Measurements from ENCODE around the gene CSGALNACT2. TPM values are rescaled to one million over a fixed set of nuclear protein-coding genes. Genes with fewer than 3 reads are reported as not detected.
A peak's percentile ranks its signal among the peaks of the same experiment; 100 is the strongest.

CSGALNACT2 gene
- total and polyA plus RNA-seq, 2 experiments from 2014 or later: 7.7 to 13.9 TPM

- Histone ChIP-seq H3K9me2 (replicated peaks; ENCODE audit: insufficient read depth) (no peaks in the 10 kb centered on the region), H3K9me3 (ENCODE audit: low read depth) (no peaks in the 10 kb centered on the region), H3K4me1 (ENCODE audit: insufficient read depth) (peaks cover 12% of the 10 kb centered on the region), H3K79me2 (peaks cover 50% of the 10 kb centered on the region), H3K27me3 (no peaks in the 10 kb centered on the region), H3K4me3 (peak overlapping the region; percentile 98), H3K36me3 (replicated peaks; ENCODE audit: insufficient read depth, low read depth) (no peaks in the 10 kb centered on the region), H2AFZ (peak overlapping the region; percentile 74), H4K20me1 (ENCODE audit: insufficient read depth, poor library complexity, severe bottlenecking) (peaks cover 8% of the 10 kb centered on the region), H3K27ac (peak overlapping the region; percentile 99), H3K4me2 (peak overlapping the region; percentile 91)
- under 1% methylated on average over 28 of the region's 30 CpGs for WGBS (ENCODE audit: low lambda C conversion rate, missing lambda C conversion rate)
- peak; percentile 69 for DNase-seq (ENCODE audit: low spot score)
- TF ChIP-seq EZH2phosphoT487 (IDR thresholded peaks at IDR 0.05; ENCODE audit: low read depth, severe bottlenecking, unreplicated experiment): no peak
- TF ChIP-seq, protein P1, sequence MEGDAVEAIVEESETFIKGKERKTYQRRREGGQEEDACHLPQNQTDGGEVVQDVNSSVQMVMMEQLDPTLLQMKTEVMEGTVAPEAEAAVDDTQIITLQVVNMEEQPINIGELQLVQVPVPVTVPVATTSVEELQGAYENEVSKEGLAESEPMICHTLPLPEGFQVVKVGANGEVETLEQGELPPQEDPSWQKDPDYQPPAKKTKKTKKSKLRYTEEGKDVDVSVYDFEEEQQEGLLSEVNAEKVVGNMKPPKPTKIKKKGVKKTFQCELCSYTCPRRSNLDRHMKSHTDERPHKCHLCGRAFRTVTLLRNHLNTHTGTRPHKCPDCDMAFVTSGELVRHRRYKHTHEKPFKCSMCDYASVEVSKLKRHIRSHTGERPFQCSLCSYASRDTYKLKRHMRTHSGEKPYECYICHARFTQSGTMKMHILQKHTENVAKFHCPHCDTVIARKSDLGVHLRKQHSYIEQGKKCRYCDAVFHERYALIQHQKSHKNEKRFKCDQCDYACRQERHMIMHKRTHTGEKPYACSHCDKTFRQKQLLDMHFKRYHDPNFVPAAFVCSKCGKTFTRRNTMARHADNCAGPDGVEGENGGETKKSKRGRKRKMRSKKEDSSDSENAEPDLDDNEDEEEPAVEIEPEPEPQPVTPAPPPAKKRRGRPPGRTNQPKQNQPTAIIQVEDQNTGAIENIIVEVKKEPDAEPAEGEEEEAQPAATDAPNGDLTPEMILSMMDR (IDR thresholded peaks at IDR 0.05; ENCODE audit: poor library complexity): no peak
- TF ChIP-seq EZH2 (IDR thresholded peaks at IDR 0.05; ENCODE audit: borderline replicate concordance): no peak
Measured at GRCh38 chr10:43137717-43138020, 576 bp upstream of the CSGALNACT2 start.

- 3% methylated on average over 21 of the region's 22 CpGs for WGBS (ENCODE audit: low lambda C conversion rate, missing lambda C conversion rate)
Measured at GRCh38 chr10:43138757-43139241, 554 bp downstream of the CSGALNACT2 start.

DNA sequence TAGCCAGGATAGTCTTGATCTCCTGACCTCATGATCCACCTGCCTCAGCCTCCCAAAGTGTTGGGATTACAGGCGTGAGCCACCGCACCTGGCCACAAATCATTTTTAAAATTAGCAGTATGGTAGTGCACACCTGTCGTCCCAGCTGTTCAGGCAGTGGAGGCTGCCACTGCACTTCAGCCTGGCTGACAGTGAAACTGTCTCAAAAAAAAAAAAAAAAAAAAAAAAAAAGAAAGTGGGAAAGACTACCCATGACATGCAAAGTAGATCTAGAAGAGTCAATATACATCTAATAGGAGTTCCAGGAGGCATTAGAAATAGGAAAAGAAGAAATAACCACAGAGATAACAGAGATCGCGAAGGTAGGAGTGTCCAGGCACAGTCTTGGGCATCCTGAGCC is 3.2 kb downstream of the CSGALNACT2 start:
- Histone ChIP-seq H2AFZ (no peak overlapping the region), H3K27ac (no peak overlapping the region), H3K9me3 (ENCODE audit: low read depth) (no peaks in the 10 kb centered on the region), H3K9me2 (replicated peaks; ENCODE audit: insufficient read depth) (no peaks in the 10 kb centered on the region), H4K20me1 (ENCODE audit: insufficient read depth, poor library complexity, severe bottlenecking) (peaks cover 13% of the 10 kb centered on the region), H3K36me3 (replicated peaks; ENCODE audit: insufficient read depth, low read depth) (no peaks in the 10 kb centered on the region), H3K79me2 (peaks cover 82% of the 10 kb centered on the region), H3K4me3 (no peak overlapping the region), H3K4me1 (ENCODE audit: insufficient read depth) (peaks cover 9% of the 10 kb centered on the region), H3K4me2 (no peak overlapping the region), H3K27me3 (no peaks in the 10 kb centered on the region)
- WGBS (ENCODE audit: low lambda C conversion rate, missing lambda C conversion rate): 93% methylated on average over 5 of the region's 5 CpGs
- TF ChIP-seq EZH2phosphoT487 (IDR thresholded peaks at IDR 0.05; ENCODE audit: low read depth, severe bottlenecking, unreplicated experiment) (no peak), EZH2 (IDR thresholded peaks at IDR 0.05; ENCODE audit: borderline replicate concordance) (no peak)
- TF ChIP-seq, protein P1 (IDR thresholded peaks at IDR 0.05; ENCODE audit: poor library complexity): no peak
- no peak for DNase-seq (ENCODE audit: low spot score)

More at GRCh38 chr10:43138757-43139241, 554 bp downstream of the CSGALNACT2 start:
- H3K4me1 ChIP-seq (ENCODE audit: insufficient read depth): peaks cover 12% of the 10 kb centered on the region
- peak overlapping the region; percentile 98 for H3K4me3 ChIP-seq
- no peak for DNase-seq (ENCODE audit: low spot score)
- TF ChIP-seq, protein P1 (IDR thresholded peaks at IDR 0.05; ENCODE audit: poor library complexity): no peak
- no peak for TF ChIP-seq EZH2 (IDR thresholded peaks at IDR 0.05; ENCODE audit: borderline replicate concordance)
- TF ChIP-seq EZH2phosphoT487 (IDR thresholded peaks at IDR 0.05; ENCODE audit: low read depth, severe bottlenecking, unreplicated experiment): no peak
- peak overlapping the region; percentile 76 for H3K4me2 ChIP-seq
- H3K27me3 ChIP-seq: no peaks in the 10 kb centered on the region
- H3K9me2 ChIP-seq (replicated peaks; ENCODE audit: insufficient read depth): no peaks in the 10 kb centered on the region
- H3K36me3 ChIP-seq (replicated peaks; ENCODE audit: insufficient read depth, low read depth): no peaks in the 10 kb centered on the region
- peaks cover 61% of the 10 kb centered on the region for H3K79me2 ChIP-seq
- H3K27ac ChIP-seq: peak overlapping the region; percentile 99
- peak overlapping the region; percentile 83 for H2AFZ ChIP-seq
- H4K20me1 ChIP-seq (ENCODE audit: insufficient read depth, poor library complexity, severe bottlenecking): peaks cover 13% of the 10 kb centered on the region
- no peaks in the 10 kb centered on the region for H3K9me3 ChIP-seq (ENCODE audit: low read depth)
